ENCODE data around the gene CTSV.
"Not testable (repeated sequence)": the region's sequence is repeated elsewhere in the genome, so short reads cannot be mapped to it uniquely, and the experiment has no call there.

The CTSV gene
- 2.5 to 16.2 (median 5.3) reads per million in 17 experiments for total RNA-seq

GRCh38 chr9:97038611-97039513, at the start of gene CTSV:
Gene CTSV, minus strand, starts transcription at chr9:97039142. Its CDS starts 1,099 bp downstream, at chr9:97038043.
- DNase-seq, result peak; percentile 90 to 96 (median 94)

- not testable (repeated sequence) for DNase-seq
Observed at GRCh38 chr9:97087668-97088215, 48.8 kb upstream of the CTSV start.

DNA sequence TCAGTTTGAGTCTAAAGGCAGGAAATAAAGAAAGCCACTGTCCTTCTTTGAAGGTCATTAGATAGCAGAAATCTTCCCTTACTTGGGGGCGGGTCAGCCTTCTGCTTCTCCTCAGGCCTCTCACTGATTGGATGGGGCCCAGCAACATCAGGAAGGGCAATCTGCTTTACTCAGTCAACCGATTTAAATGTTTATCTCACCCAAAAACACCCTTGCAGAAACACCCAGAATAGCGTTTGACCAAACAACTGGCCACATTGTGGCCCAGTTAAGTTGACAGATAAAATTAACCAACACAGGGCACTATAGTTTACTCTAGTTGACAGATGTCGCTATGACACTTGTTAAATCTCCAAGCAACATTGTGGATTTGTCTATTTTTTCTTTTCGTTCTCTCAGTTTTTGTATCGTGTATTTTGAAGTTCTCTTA, 45.6 kb upstream of the CTSV start:
- DNase-seq, result not testable (repeated sequence)

DNA sequence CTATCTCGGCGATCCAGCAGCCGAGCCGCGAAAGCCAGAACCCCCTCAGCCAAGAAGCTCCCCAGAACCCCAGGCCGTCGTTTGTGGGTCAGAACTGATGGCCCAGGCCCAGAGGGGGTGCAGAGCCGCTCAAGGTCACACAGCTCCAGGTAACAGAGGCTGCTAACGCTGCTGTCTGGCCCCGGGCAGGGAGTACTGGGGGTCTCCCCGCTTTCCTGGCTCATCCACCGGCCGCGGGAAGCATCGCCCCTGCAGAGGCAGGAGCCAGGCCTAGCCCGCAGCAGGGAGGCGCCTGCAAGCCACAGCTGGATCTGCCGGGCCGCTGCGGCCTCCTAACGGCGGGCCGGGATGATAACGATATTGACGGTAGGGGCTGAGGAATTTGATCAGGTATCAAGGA, 39.4 kb upstream of the CTSV start:
- no peak for DNase-seq

DNA sequence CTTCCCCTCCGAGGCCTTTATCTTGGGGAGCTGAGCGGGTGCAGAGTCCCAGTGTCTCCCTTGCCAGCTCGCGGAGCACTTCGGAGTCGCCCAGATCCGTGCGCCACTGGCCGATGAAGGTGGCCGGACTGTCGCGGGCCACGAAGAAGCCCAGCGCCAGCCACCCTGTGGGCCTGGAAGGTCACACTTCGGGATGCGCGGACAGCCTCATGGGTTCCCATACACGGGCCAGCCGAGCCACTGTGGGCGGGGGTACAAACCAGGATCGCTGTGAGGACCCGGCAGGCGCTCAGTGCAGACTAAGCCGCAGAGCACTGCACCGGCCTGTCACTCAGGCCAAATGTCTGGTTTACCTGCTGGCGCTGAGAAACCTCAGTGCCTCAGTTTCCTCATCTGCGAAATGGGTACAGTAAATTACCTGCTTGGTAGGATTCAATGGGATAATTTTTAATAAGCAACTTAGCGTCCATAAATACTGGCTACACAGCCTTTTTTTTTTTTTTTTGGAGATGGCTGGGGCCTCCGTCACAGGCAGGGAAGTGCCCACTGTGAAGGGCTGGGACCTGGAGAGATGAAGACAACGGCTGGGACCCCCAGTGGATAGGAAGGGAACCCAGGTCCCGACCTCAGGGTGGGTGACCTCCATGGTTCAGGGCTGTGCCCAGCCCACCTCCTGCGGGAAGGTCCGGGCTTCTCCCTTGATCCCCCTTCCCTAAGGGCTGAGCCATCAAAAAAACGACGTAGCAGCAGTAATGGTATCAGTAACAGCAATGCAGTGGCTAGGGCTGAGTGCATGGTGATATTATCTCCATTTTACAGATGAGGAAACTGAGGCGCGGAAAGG, 38.7 kb upstream of the CTSV start:
- DNase-seq, result no peak

GRCh38 chr9:97076731-97077451, 37.9 kb upstream of the CTSV start:
- DNase-seq, result not testable (repeated sequence)

DNA sequence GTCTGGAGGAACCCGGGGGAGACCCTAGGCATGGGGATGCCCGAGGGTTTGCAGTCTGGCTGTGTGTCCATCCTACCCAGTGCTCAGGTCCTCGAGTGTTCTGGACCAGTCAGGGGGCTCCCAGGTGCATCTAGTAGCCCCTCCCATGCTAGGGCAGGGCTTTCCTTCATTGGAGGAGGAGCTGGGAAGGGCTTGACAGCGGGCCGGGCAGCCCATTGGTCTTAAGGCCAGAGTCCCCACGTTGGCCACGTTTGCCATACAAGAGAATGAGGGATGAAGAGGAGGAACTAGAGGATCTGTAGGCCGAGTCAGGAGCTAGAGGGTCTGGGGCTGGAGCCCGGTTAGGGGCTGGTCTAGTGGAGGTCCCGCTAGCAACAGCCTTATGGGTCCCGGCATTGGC, 37.3 kb upstream of the CTSV start:
- no peak for DNase-seq

- no peak for DNase-seq
Observed at GRCh38 chr9:97075289-97075985, 36.5 kb upstream of the CTSV start.

DNA sequence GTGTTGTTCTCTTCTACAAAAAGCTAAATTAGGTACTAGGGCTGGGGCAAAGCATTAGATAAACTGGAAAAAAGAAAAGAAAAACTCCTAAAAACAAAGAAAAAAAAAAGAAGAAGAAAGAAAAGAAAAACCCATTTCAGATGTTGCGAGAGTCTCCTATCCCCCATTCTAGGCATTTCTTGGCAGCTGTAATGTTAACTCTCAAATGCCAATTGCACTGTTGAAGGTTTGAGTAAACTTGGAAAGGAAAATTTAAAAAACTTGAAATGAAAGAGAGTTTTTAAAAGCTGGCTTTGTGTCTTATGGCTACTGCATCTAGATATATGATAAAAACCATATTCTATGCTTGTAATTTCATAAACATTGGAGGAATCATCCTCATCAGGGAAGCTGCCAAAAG, 34.6 kb upstream of the CTSV start:
- DNase-seq, result no peak

- DNase-seq, result no peak
Observed at GRCh38 chr9:97072285-97072776, 33.4 kb upstream of the CTSV start.

GRCh38 chr9:97070325-97070724, 31.4 kb upstream of the CTSV start:
- DNase-seq, result not testable (repeated sequence)

DNA sequence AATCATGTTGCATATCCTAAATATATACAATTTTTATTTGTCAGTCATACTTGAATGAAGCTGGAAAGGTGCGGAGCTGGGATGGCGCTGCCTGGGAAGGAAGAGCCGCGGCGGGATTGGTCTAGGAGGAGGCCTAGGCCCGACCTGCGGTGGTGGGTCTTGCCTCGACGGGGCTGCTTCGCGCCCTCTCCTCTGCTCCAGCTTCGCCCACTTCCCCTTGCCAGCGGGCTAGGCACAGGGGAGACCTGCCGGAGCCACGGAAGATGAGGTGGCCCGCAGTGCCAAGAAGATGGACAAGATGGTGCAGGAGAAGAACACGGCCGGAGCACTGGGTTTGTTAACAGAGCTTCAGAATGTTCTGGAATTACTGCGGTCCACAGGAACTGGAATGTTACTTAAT, 28.5 kb upstream of the CTSV start:
- no peak for DNase-seq

DNA sequence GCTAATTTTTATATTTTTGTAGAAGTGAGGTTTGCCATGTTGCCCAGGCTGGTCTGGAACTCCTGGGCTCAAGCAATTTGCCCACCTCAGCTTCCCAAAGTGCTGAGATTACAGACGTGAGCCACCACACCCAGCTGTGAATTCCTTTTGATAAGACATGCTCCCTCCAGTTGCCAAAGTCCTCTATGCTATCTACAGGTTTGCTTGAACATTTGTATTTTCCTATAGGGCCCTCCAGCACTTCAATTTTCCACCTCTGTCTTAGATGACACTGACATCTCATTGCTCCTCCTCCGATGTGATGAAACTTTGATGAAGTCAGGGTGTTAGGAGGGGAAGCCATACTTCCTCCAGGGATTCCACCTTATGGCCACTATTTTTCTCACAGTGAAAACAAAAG, 25.2 kb upstream of the CTSV start:
- DNase-seq, result peak; percentile 10 to 29 (median 20)

DNA sequence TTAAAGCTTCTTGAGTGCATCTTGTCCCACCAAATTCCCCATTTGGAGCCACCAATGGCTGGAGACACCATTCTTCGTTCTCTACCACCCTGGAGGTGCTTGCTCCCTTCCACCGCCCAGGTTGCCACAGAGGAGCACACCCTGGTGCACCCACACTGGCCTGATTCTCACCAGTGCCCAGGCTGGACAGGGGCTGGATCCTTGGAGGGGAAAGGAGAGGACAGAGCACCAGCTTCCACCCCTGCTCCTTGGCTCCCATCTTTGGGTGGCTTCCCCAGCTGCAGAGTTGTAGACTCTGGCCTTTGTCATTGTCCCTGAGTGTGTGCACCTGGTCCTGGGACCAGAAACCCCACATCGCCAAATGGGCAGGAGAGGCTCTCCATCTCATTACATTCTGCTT, 21.9 kb upstream of the CTSV start:
- DNase-seq, result no peak

- DNase-seq, result no peak
Observed at GRCh38 chr9:97059626-97060025, 20.7 kb upstream of the CTSV start.

DNA sequence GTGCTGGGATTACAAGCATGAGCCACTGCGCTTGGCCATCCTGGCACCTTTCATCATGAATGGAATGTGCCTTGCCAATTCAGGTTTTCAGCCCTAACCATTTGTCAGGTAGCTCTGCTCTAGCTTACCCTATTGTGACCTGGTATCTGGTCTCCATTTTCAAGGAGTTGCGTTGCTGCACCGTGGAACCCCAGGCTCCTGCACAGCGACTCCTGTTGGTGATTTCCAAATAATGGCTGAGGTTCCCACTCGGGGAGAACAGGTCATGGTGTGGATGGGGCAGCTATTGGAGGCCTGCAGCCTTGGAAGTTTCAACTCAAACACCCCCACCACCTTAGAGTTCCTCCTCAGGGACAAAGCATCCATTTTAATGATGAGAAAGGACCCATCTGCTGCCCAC, 18.7 kb upstream of the CTSV start:
- no peak for DNase-seq

- not testable (repeated sequence) for DNase-seq
Observed at GRCh38 chr9:97055891-97056290, 16.9 kb upstream of the CTSV start.

- no peak for DNase-seq
Observed at GRCh38 chr9:97053717-97054116, 14.8 kb upstream of the CTSV start.

GRCh38 chr9:97052735-97053134, 13.8 kb upstream of the CTSV start:
- DNase-seq, result no peak

DNA sequence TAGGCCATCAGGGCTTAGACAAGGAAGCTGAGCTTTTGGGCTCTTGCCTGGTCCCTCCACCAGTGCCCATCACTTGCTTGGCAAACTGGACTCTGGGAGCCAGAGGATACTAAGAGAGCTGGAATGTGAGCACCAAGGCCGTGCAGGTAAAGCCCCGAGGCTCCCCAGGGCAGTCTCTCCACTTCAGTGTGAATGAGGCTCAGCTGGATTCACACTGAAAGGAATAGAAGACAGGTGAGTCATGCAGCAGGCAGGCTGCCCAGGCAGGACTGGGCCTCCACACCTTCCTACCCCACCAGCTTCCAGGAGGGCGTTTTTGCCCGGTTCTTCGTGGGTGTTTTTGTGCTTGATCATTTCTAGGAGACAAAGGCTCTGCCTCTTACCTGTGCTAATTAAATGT, 7.3 kb upstream of the CTSV start:
- no peak for DNase-seq

DNA sequence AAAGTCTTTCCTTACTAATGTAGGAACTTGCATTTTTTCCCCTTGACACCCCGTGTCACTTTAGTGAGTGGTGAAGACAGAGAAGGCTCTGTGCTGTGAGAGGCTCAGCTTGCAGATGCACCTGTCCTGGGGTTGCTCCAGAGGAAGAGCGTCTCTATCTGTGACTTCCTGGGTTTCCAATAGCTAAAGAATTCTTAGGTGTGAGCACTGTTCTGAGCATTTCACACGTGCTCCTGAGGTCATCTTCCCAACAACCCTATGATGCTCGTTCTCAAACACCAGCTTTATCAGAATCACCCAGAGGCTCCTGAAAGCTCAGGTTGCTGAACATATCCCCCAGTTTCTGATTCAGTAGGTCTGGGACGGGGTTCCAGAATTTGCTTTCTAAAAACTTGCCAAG, 6.4 kb upstream of the CTSV start:
- DNase-seq, result no peak

- peak; percentile 27 to 66 (median 46) for DNase-seq
Observed at GRCh38 chr9:97041898-97042297, 3.0 kb upstream of the CTSV start.

Measured in suppressor macrophage (primary cell).